Measurements from ENCODE around the gene KSR2. TPM values are rescaled to one million over a fixed set of nuclear protein-coding genes. Genes with fewer than 3 reads are reported as not detected.

Gene KSR2
- total and polyA plus RNA-seq, 2 donors (not counting 3 experiments of a cell fraction or from before 2014, with no cell fraction given) = 2.1 to 5.2 TPM

DNA sequence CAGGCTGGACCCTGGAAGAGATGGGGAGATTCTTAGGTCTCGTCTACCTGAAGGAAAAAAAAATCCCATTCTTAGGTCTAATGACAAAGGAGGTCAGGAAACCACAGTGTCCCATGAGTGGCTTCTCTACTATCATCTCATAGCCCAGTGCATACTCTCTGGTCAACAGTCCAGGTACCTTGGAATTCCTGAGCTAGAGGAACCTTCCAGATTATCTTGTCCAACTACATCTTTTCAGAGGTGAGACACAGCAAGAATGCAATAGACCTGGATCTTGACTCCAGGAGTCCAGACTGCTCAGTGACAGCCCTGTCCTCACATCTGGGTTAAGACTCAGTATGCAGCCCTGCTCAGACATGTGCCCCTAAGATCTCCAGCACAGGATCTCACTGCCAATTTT, 429.9 kb downstream of the KSR2 start:
- intact Hi-C loops (cut with micrococcal nuclease) = no loop called here
- dilution Hi-C loops (cut with MboI; ENCODE audit: extremely low pct_ligation_motif_present, low sequenced_read_pairs) = no loop called here
- Histone ChIP-seq H3K79me2 (ENCODE audit: control insufficient read depth, insufficient read depth, low read length) (no peaks in the 10 kb centered on the region), H3K9me3 (replicated peaks; ENCODE audit: control insufficient read depth, insufficient read depth, low read length) (no peaks in the 10 kb centered on the region), H3K9ac (replicated peaks; ENCODE audit: extremely low read depth, insufficient read depth, low read length) (no peak overlapping the region), H4K20me1 (replicated peaks; ENCODE audit: control insufficient read depth, extremely low read depth, insufficient read depth, low read length) (no peaks in the 10 kb centered on the region), H2AFZ (ENCODE audit: low read depth, low read length) (no peak overlapping the region), H3K27ac (ENCODE audit: insufficient read depth, low read depth, low read length) (no peak overlapping the region), H3K36me3 (ENCODE audit: control insufficient read depth in 2 of 2, extremely low read depth in 1 of 2, insufficient read depth in 2 of 2, low read length in 2 of 2) (no peaks in the 10 kb centered on the region), H3K4me3 (replicated peaks in 1 of 3; ENCODE audit: insufficient read depth in 1 of 3, low read depth in 1 of 3, low read length in 3 of 3) (no peak overlapping the region), H3K9me1 (replicated peaks; ENCODE audit: control insufficient read depth, extremely low read depth, insufficient read depth, low read length) (no peaks in the 10 kb centered on the region), H3K27me3 (ENCODE audit: control insufficient read depth in 2 of 2, insufficient read depth in 2 of 2, low read length in 2 of 2) (no peaks in the 10 kb centered on the region), H3K4me1 (ENCODE audit: control insufficient read depth, extremely low read depth, insufficient read depth, low read length) (no peaks in the 10 kb centered on the region), H3K4me2 (ENCODE audit: insufficient read depth, low read length) (no peak overlapping the region)
- no peak for FAIRE-seq
- TF ChIP-seq GATA2 (IDR thresholded peaks at IDR 0.05; ENCODE audit: insufficient read depth, insufficient read length, low read depth, low read length) = no peak
- no TSS peak for BruUV-seq (replicated peaks)
- DNase-seq (ENCODE audit: low read depth, low spot score) = no peak
- POLR2A ChIA-PET = interaction anchor here (0.6 kb wide), 1 partner anchor 610 kb away, joined by 4 read pairs; no protein-coding TSS in a partner anchor
- CTCF ChIA-PET = interaction anchor here (1.1 to 1.7 kb wide), 3 partner anchors 49 to 298 kb away, joined by 3 to 5 read pairs (median 5); no protein-coding TSS in a partner anchor

DNA sequence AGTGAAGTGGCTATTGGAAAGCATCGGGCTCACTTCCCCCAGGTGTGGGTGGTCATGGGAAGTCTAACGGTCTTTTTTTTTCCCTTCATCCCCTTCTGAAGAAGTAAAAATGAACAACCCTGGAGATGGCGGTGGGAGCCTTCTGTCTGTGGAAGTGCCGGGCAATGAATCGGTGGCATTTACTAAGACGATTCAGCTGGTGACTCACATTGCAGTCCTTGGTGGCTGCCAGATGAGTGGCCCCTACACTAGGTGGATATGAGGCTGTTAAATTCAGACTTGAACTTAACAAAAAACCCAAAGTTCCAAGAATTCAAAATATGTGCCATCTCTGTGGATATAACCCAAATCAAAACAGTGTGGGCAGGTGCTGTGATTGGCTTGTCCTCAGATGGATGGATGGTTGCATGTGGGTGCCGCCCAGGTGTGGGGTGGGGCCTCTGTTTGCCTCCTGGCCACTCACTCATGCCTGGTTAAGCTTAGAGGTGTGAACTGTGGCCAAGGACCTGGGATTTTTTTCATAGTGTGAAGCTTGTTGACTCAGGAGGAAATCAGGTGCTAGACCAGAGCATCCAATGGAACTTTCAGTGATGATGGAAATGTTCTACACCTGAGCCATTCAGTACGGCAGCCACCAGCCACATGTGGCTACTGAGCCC, 430.6 kb downstream of the KSR2 start:
- no peak for DNase-seq (ENCODE audit: low read depth, low spot score)
- Histone ChIP-seq H3K4me1 (ENCODE audit: control insufficient read depth, extremely low read depth, insufficient read depth, low read length) (no peaks in the 10 kb centered on the region), H3K27me3 (ENCODE audit: control insufficient read depth in 2 of 2, insufficient read depth in 2 of 2, low read length in 2 of 2) (no peaks in the 10 kb centered on the region), H4K20me1 (replicated peaks; ENCODE audit: control insufficient read depth, extremely low read depth, insufficient read depth, low read length) (no peaks in the 10 kb centered on the region), H3K27ac (ENCODE audit: insufficient read depth, low read depth, low read length) (no peak overlapping the region), H3K9me1 (replicated peaks; ENCODE audit: control insufficient read depth, extremely low read depth, insufficient read depth, low read length) (no peaks in the 10 kb centered on the region), H2AFZ (ENCODE audit: low read depth, low read length) (no peak overlapping the region), H3K79me2 (ENCODE audit: control insufficient read depth, insufficient read depth, low read length) (no peaks in the 10 kb centered on the region), H3K9me3 (replicated peaks; ENCODE audit: control insufficient read depth, insufficient read depth, low read length) (no peaks in the 10 kb centered on the region), H3K36me3 (ENCODE audit: control insufficient read depth in 2 of 2, extremely low read depth in 1 of 2, insufficient read depth in 2 of 2, low read length in 2 of 2) (no peaks in the 10 kb centered on the region), H3K9ac (replicated peaks; ENCODE audit: extremely low read depth, insufficient read depth, low read length) (no peak overlapping the region), H3K4me2 (ENCODE audit: insufficient read depth, low read length) (no peak overlapping the region), H3K4me3 (replicated peaks in 1 of 3; ENCODE audit: insufficient read depth in 1 of 3, low read depth in 1 of 3, low read length in 3 of 3) (no peak overlapping the region)
- BruUV-seq (replicated peaks) = no TSS peak
- dilution Hi-C loops (cut with MboI; ENCODE audit: extremely low pct_ligation_motif_present, low sequenced_read_pairs) (no loop called here), intact Hi-C loops (cut with micrococcal nuclease) (no loop called here)
- TF ChIP-seq, protein P1, sequence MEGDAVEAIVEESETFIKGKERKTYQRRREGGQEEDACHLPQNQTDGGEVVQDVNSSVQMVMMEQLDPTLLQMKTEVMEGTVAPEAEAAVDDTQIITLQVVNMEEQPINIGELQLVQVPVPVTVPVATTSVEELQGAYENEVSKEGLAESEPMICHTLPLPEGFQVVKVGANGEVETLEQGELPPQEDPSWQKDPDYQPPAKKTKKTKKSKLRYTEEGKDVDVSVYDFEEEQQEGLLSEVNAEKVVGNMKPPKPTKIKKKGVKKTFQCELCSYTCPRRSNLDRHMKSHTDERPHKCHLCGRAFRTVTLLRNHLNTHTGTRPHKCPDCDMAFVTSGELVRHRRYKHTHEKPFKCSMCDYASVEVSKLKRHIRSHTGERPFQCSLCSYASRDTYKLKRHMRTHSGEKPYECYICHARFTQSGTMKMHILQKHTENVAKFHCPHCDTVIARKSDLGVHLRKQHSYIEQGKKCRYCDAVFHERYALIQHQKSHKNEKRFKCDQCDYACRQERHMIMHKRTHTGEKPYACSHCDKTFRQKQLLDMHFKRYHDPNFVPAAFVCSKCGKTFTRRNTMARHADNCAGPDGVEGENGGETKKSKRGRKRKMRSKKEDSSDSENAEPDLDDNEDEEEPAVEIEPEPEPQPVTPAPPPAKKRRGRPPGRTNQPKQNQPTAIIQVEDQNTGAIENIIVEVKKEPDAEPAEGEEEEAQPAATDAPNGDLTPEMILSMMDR (IDR thresholded peaks at IDR 0.05; ENCODE audit: extremely low read depth in 1 of 2, insufficient read depth in 1 of 2, low read depth in 1 of 2, low read length in 2 of 2) = no peak
- TF ChIP-seq EZH2 (IDR thresholded peaks at IDR 0.05; ENCODE audit: borderline replicate concordance, low read depth, low read length, severe bottlenecking) = no peak
- TF ChIP-seq, protein P2, sequence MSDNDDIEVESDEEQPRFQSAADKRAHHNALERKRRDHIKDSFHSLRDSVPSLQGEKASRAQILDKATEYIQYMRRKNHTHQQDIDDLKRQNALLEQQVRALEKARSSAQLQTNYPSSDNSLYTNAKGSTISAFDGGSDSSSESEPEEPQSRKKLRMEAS (IDR thresholded peaks at IDR 0.05; ENCODE audit: insufficient read depth, insufficient read length) = no peak
- TF ChIP-seq GATA2 (IDR thresholded peaks at IDR 0.05; ENCODE audit: insufficient read depth, insufficient read length, low read depth, low read length) = no peak
- TF ChIP-seq FOS (IDR thresholded peaks at IDR 0.05; ENCODE audit: borderline replicate concordance, insufficient read depth, low read length) = no peak
- no peak for TF ChIP-seq POLR2A (IDR thresholded peaks at IDR 0.05; ENCODE audit: low read depth, low read length)
- TF ChIP-seq MYC (IDR thresholded peaks at IDR 0.05; ENCODE audit: low read depth, low read length) = no peak
- no peak for TF ChIP-seq JUN (IDR thresholded peaks at IDR 0.05; ENCODE audit: borderline replicate concordance, insufficient read depth, insufficient read length, low read depth)
- no peak for TF ChIP-seq POLR2AphosphoS5 (IDR thresholded peaks at IDR 0.05; ENCODE audit: insufficient read depth, low read depth, low read length)
- POLR2A ChIA-PET = no interaction called here
- FAIRE-seq = no peak
- CTCF ChIA-PET = interaction anchor here (1.1 to 1.7 kb wide), 4 partner anchors 17 to 299 kb away, joined by 3 to 5 read pairs (median 4); no protein-coding TSS in a partner anchor

Data from endothelial cell of umbilical vein (primary cell).